Heart left ventricle (tissue), 16 donors: ENCODE results near the gene ASB18. TPM values are rescaled to one million over a fixed set of nuclear protein-coding genes. Genes with fewer than 3 reads are reported as not detected.
A peak's percentile ranks its signal among the peaks of the same experiment; 100 is the strongest.

Experiments
- ATAC-seq, 4 donors: fragments of 200-7000 bp; cut with Tn5 transposase; one replicate each; pipeline ENCODE4 v1.9.1; 2020 to 2022; ENCODE audit warnings: moderate library complexity in 4 of 4, mild to moderate bottlenecking in 3 of 4, moderate number of reproducible peaks in 1 of 4
- DNase-seq, 5 donors: peaks; one replicate each; pipeline ENCODE4 v3.0.0-alpha.2; 2020
- H3K27ac ChIP-seq, 12 donors: fragments of 200-600 bp; sonication (generic) in 4 of 12; one replicate each; pipeline versions ENCODE4 v1.5.0 to v1.8.0; 2016 to 2022; ENCODE audit warnings: mild to moderate bottlenecking in 2 of 12
- H3K27me3 ChIP-seq, 9 donors: fragments of 200-600 bp; sonication (generic) in 2 of 9; one replicate each; pipeline versions ENCODE4 v1.5.1 to v1.8.0; 2016 to 2022; ENCODE audit warnings: mild to moderate bottlenecking in 3 of 9
- H3K36me3 ChIP-seq, 9 donors: fragments of 200-600 bp; sonication (generic) in 2 of 9; one replicate each; pipeline versions ENCODE4 v1.5.0 to v1.8.0; 2018 to 2022; ENCODE audit warnings: mild to moderate bottlenecking in 2 of 9
- H3K4me1 ChIP-seq, 12 donors: fragments of 200-600 bp; sonication (generic) in 4 of 12; one replicate each; pipeline versions ENCODE4 v1.5.0 to v1.8.0; 2016 to 2022; ENCODE audit warnings: mild to moderate bottlenecking in 3 of 12
- H3K4me3 ChIP-seq, 12 donors: fragments of 200-600 bp; sonication (generic) in 4 of 12; one replicate each; pipeline versions ENCODE4 v1.5.0 to v1.8.0; 2017 to 2022; ENCODE audit warnings: mild to moderate bottlenecking in 9 of 12, moderate library complexity in 4 of 12
- H3K9me3 ChIP-seq, 12 donors: fragments of 200-600 bp; sonication (generic) in 4 of 12; one replicate each; pipeline versions ENCODE4 v1.5.0 to v1.8.0; 2016 to 2022; ENCODE audit warnings: mild to moderate bottlenecking in 1 of 12
- POLR2A ChIP-seq, 2 donors: fragments of 450-650 bp; IDR thresholded peaks; one replicate each; pipeline ENCODE4 v1.6.1; 2017; ENCODE audit warnings: antibody characterized with exemption in 2 of 2, mild to moderate bottlenecking in 2 of 2, moderate library complexity in 2 of 2
- WGBS, 4 donors: extraction: QIAGEN DNeasy Blood & Tissue Kit in 2 of 4; methylation state at CpG; one replicate each; pipeline versions ENCODE4 v1.1.5 to v1.1.7; 2013 to 2018; 5-methylcytosine and 5-hydroxymethylcytosine counted together
- intact Hi-C, 10 donors: fragments of 100-400 bp; cut with DNase I; formaldehyde crosslinking; loops; one replicate each; pipeline versions ENCODE4 v1.11.1 to v1.14.2; 2022
- polyA plus RNA-seq, 2 donors: library from polyadenylated mRNA; stranded (reverse); fragments of 200-250 nt; gene quantifications; one replicate each; pipeline ENCODE4 v1.2.3, GENCODE V29; 2013
- total RNA-seq, 9 donors: library from RNA; depleted of rRNA in 2 of 9; stranded (reverse); fragments of >200 nt in 2 of 9; fragmentation: NEBNext Ultra II Directional in 3 of 9; extraction: Animal tissue kit (Norgen Biotek cat#: 25700) in 3 of 9; gene quantifications; one replicate each; pipeline versions ENCODE4 v1.1.0 to v1.2.4, GENCODE V29; 2016 to 2023
- TF ChIP-seq, protein P1 (sequence below), 12 donors: fragments of 200-600 bp; sonication (generic) in 4 of 12; IDR thresholded peaks; one replicate each; pipeline versions ENCODE4 v1.5.0 to v1.8.0; 2018 to 2022; ENCODE audit warnings: antibody characterized with exemption in 12 of 12, mild to moderate bottlenecking in 5 of 12
- donor health status: ischemic (EF 13 %, LVEDD 7.1; RV severe dilation, severe dysfunction).
- donor health status: healthy with polysubstance abuse.
- donor health status: DM: no; HTN: yes; CAD: no.
- donor health status: DM: no; HTN: no; CAD: no.
- donor health status: ischemic (EF 25% LVEDD 6.9; RV normal size, moderate dysfunction).
- donor health status: ischemic (EF 25% LVEDD 5.7; RV mildly dilated, moderate dysfunction).
- donor health status: healthy.
- donor health status: DM: yes; HTN: yes; CAD: no.
- donor health status: ischemic (EF 35%, LVEDD 5.7; RV mildly dilated, moderate dysfunction).
- donor health status: nonischemic (EF 11% LVEDD 7.7; RV severe dilation, severe dysfunction).
- donor health status: DM: yes; HTN: yes; CAD: no.
- donor health status: PGD.
- donor health status: ischemic (EF 29% LVEDD 5.4; RV normal size, mild dysfunction).
- donor health status: nonischemic (EF 23%, LVEDD 6.1; RV moderate dilation, normal function).

Gene ASB18
- total and polyA plus RNA-seq, 11 donors, result 4.3 to 49.8 (median 14.1) TPM

DNA sequence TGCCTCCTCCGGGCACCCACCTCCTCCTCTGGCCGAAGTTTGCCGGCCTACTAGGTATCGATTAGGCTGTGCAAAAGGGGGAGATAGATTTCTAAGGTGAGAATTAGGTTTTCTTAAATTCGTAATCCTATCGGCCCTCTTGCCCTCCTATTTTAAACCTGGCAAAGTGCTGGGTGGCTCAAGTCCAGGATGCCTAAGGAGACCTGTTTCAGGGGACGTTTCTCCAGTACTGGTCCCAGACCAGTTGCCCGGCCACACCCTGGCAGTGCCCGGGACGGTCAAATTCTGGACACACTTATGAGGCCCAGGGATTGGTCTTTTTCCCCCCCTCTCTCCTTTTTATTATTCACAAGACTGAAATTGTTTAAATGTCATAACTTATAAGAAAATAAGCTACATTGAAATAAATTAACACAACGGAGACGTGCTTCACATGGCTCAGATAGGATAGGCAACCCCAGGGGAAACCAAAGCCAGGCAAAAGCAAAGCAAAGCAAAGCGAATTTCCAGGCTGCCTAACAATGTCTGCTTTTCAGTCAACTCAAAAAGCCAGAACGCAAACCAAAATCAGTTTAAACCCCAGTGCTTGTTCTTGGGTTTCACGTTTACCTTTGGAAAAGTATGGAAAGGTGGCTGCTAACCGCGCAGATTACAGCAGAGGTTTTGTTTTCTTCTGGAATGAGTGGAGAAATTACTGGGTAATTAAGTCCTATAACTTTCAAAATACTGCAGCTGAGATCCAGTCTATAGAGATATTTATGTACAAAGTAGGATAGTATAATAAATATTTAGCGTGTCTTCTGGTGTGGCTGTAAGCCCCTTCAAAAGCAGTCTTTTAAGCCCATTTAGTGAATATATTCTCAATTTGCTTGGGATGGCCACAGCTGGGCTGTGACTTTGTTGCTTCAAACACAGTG is 99.0 kb downstream of the ASB18 start:
- intact Hi-C loops, result loop anchor here in 2 of 10 donors (5.0 kb wide), 2 partner anchors 373 to 388 kb away; no protein-coding TSS in a partner anchor
- no peak for TF ChIP-seq POLR2A (IDR thresholded peaks at IDR 0.05)
- no peak for ATAC-seq
- no peak for DNase-seq
- peak overlapping the region in 9 of 12 donors; percentile 14 to 56 (median 47) for H3K4me3 ChIP-seq
- peaks cover 18 to 62% (median 39%) of the 10 kb centered on the region in 12 donors for H3K4me1 ChIP-seq
- H3K9me3 ChIP-seq, result no peaks in the 10 kb centered on the region
- no peak overlapping the region for H3K27ac ChIP-seq
- no peaks in the 10 kb centered on the region for H3K36me3 ChIP-seq
- peaks cover 62 to 100% (median 99%) of the 10 kb centered on the region in 9 donors for H3K27me3 ChIP-seq
- 19 to 30% (median 26%) methylated on average over 18 of the region's 18 CpGs for WGBS, 4 donors

DNA sequence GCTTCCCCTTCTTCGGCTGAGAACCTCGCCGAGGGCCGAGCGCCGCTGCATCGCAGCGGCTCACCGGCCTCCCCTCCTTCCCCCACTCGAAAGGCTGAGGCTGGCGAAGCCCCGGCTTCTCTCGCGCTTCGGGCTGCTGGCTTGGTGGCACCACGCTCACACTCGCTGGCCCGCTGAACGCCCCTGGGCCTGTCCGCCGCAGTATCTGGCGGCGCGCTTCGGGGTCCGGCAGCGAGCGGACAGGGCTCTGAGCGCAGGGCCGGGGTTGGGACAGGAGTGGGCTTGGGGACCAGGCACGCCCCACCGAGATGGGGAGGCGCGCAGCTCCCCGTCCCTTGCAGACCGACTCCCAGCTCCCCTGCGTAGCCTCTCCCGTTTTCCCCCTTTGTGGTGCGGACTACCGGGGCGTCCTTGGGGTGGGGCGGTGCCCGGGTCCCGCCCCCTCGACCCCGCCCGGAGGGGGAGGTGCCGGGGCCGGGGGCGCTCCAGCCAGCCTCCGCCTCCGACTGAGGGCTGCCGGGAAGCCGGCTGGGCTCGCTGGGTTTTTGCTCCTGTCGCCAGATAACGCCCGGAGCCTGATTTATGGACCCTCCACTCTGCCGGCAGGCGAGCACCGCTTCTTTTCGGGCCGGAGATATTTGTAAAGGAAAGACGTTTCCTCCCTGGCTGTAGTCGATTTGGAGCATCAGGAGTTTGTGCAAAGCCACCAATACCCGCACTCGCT is 99.8 kb downstream of the ASB18 start:
- Histone ChIP-seq H3K27me3 (peaks cover 60 to 100% (median 97%) of the 10 kb centered on the region in 9 donors), H3K4me3 (peak overlapping the region; percentile 14 to 56 (median 42)), H3K4me1 (peaks cover 18 to 64% (median 39%) of the 10 kb centered on the region in 12 donors), H3K27ac (no peak overlapping the region), H3K36me3 (no peaks in the 10 kb centered on the region), H3K9me3 (no peaks in the 10 kb centered on the region)
- intact Hi-C loops, result no loop called here
- ATAC-seq, result peak in 1 of 4 donors; percentile 11
- 1% methylated on average over 20 to 67 of the region's 67 CpGs for WGBS, 4 donors
- TF ChIP-seq, protein P1, sequence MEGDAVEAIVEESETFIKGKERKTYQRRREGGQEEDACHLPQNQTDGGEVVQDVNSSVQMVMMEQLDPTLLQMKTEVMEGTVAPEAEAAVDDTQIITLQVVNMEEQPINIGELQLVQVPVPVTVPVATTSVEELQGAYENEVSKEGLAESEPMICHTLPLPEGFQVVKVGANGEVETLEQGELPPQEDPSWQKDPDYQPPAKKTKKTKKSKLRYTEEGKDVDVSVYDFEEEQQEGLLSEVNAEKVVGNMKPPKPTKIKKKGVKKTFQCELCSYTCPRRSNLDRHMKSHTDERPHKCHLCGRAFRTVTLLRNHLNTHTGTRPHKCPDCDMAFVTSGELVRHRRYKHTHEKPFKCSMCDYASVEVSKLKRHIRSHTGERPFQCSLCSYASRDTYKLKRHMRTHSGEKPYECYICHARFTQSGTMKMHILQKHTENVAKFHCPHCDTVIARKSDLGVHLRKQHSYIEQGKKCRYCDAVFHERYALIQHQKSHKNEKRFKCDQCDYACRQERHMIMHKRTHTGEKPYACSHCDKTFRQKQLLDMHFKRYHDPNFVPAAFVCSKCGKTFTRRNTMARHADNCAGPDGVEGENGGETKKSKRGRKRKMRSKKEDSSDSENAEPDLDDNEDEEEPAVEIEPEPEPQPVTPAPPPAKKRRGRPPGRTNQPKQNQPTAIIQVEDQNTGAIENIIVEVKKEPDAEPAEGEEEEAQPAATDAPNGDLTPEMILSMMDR (IDR thresholded peaks at IDR 0.05), result no peak
- TF ChIP-seq POLR2A (IDR thresholded peaks at IDR 0.05), result no peak
- DNase-seq, result no peak

DNA sequence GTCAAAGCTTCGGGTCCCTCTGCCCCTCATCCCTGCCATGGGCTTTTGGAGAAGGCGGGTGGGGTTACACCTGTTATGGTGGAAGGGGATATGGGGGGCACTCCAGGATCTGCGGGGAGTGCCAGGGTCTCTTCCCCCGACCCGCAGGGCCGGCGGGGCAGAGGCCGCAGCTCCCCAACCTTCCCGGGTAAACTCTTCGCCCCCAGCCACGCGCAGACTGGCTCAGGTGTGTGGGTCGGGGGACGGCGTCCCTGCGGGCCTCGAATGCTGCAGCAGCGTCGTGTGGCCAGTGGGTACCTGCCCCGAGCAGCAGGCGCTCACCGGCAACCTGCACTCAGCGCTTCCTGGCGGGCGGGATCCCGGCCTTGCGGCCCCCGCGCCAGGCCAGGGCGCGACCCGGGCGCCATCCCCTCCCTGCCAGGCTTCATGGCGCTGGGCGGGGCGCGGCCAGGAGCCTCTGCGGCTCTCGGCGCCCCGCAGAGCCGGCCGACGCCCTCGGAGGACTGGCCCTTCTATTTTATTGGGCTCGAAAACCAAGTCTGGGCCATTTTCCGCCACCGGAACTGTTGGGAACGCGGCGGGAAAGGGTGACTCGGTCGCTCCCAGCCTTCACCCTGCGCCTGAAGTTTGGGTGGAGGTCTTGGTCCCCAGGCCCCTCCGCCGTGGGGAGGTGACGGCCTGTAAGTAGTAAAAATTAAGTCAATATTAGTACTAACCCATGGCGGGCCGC is 100.6 kb downstream of the ASB18 start:
- DNase-seq, result no peak
- H3K27ac ChIP-seq, result no peak overlapping the region
- H3K4me1 ChIP-seq, result peaks cover 18 to 59% (median 34%) of the 10 kb centered on the region in 12 donors
- ATAC-seq, result no peak
- no peaks in the 10 kb centered on the region for H3K9me3 ChIP-seq
- intact Hi-C loops, result no loop called here
- peak overlapping the region; percentile 14 to 56 (median 42) for H3K4me3 ChIP-seq
- WGBS, 4 donors, result 3 to 7% (median 5%) methylated on average over 4 to 59 of the region's 59 CpGs
- H3K36me3 ChIP-seq, result no peaks in the 10 kb centered on the region
- TF ChIP-seq, protein P1 (IDR thresholded peaks at IDR 0.05), result no peak
- TF ChIP-seq POLR2A (IDR thresholded peaks at IDR 0.05), result no peak
- H3K27me3 ChIP-seq, result peaks cover 54 to 100% (median 97%) of the 10 kb centered on the region in 9 donors

DNA sequence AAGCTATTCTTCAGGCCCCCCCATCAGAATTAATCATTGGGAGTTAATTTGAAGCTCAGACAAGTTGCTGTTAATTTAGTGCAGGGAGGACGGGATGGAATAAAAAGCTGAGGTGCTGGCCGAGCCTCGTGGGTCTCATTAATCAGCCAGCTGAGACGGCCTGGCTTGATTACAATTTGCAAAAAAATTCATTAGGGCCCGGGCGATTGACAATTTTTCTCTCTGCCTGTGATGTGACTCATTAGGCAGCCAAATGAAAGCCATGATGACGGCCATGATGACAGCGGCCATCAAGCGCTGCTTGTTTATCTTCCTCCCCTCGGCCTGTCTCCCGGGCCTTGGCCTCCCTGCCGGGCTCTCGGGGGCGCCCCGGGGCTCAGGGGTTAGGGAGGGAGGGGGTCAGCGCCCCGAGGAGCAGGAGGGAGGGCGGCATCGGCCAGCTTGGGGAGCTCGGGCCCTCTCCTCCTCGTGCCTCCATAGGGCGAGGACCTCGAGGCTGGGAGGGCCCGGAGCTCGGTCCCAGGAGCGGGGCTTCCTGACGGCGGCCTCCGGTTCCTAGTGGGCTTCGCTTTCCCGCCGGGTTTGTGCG is 101.2 kb downstream of the ASB18 start:
- H3K27ac ChIP-seq, result no peak overlapping the region
- H3K36me3 ChIP-seq, result no peaks in the 10 kb centered on the region
- intact Hi-C loops, result no loop called here
- DNase-seq, result no peak
- peaks cover 47 to 97% (median 96%) of the 10 kb centered on the region in 9 donors for H3K27me3 ChIP-seq
- TF ChIP-seq, protein P1 (IDR thresholded peaks at IDR 0.05), result no peak
- no peak for TF ChIP-seq POLR2A (IDR thresholded peaks at IDR 0.05)
- no peak for ATAC-seq
- peaks cover 15 to 53% (median 29%) of the 10 kb centered on the region in 12 donors for H3K4me1 ChIP-seq
- peak overlapping the region in 2 of 12 donors; percentile 14 to 50 for H3K4me3 ChIP-seq
- WGBS, 4 donors, result 14 to 26% (median 21%) methylated on average over 22 to 33 of the region's 33 CpGs
- H3K9me3 ChIP-seq, result no peaks in the 10 kb centered on the region
